ENCODE results near the gene ATP10B.

The ATP10B gene

GRCh38 chr5:160685695-160686094, 166.3 kb downstream of the ATP10B start:
- DNase-seq (ENCODE audit: low read depth in 2 of 2): no peak

GRCh38 chr5:160685219-160685618, 166.8 kb downstream of the ATP10B start:
- no peak for DNase-seq (ENCODE audit: low read depth in 2 of 2)

- peak in 1 of 2 experiments; percentile 8 for DNase-seq (ENCODE audit: low read depth in 2 of 2)
Measured at GRCh38 chr5:160679567-160680309, 172.3 kb downstream of the ATP10B start.

GRCh38 chr5:160675988-160676387, 176.0 kb downstream of the ATP10B start:
- no peak for DNase-seq (ENCODE audit: low read depth in 2 of 2)

DNA sequence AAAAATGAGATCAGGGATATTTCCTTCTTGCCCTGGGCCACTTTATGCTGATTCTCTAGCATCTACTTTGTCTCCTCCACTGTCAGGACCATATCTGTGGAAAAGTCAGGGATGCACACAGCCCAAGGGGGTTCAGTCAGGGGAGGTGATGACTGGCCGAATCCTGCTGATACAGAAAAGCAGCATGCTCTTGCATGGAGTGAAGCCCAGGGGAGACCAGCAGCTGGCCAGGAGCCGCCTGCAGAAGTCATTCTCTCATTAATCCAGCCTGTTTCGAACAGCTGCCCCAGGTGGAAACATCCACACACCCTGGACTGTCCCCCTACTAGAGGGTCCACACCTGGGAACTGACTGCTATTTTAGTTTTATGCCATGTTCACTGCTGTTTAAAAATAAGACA, 177.1 kb downstream of the ATP10B start:
- no peak for DNase-seq (ENCODE audit: low read depth in 2 of 2)

DNA sequence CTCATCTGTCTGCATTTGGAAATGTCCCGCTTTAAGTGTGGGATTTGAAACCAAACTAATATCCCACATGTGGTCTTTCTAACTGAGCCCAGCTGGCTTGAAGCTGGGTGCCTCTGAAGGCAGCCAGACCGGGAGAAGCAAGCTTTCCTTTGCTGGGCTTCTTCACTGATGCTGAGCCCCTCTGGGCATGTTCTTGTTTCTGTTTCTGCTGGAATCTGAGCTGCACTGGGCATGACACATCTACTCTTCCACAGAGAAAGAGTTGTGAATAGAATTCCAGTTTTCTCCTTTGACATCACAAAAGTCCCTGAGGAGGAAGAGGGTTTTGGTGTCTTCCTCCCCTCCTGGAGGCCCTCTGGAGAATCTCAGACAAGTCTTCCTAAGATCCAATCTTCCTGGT, 179.5 kb downstream of the ATP10B start:
- DNase-seq (ENCODE audit: low read depth in 2 of 2): no peak

GRCh38 chr5:160668356-160668755, 183.7 kb downstream of the ATP10B start:
- DNase-seq (ENCODE audit: low read depth in 2 of 2): no peak

DNA sequence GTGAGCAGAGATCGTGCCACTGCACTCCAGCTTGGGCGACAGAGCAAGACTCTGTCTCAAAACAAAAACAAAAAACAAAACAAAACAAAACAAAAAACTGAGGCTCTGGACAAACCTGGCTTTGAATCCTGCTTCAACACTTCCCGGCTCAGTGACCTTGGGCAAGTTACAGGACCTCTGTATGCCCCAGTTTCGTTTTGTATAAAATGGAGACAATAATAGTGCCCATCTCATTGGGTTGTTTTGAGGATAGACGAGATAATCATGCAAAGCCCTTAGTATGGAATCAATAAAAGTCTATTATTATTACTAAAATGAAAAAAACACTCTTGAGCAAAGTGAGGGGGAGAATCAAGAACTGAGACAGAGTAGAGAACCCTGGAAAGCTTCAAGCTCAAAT, 184.9 kb downstream of the ATP10B start:
- no peak for DNase-seq (ENCODE audit: low read depth in 2 of 2)

DNA sequence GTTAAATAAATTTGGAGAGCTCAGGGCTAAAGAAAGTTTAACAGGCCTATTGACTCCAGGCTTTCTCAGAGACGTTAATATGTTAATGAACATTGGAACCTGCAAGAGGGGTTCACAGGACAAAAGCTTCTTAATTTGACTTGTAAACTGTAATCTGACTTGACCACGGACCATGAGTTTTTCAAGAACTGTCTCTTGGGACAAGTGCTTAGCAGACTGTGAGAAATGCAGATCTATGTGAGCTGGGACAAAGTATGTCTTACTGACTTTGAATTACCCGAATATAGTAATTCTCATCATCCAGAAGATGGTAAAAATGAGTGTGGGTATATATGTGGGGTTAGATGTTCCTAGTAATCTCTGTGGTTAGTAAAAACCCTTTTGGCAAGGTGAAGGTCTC, 186.6 kb downstream of the ATP10B start:
- no peak for DNase-seq (ENCODE audit: low read depth in 2 of 2)

DNA sequence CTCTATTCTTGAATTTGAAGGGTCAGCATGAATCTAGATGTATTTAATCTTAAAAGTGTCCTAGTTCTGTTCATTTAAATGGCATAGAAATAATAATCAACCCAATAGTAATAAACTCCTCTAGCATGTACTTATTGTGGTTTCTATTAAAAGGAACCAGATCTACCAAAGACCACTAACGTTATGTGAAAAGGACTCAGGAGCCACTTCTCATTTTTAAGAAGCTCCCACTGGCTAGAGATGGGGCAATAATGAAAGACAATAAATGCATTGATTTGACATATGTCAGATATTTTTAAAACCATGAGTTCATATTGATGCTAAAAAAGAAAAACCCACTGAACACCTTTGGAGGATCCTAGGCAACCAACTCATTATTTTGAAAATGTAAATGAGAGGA, 191.9 kb downstream of the ATP10B start:
- no peak for DNase-seq (ENCODE audit: low read depth in 2 of 2)

DNA sequence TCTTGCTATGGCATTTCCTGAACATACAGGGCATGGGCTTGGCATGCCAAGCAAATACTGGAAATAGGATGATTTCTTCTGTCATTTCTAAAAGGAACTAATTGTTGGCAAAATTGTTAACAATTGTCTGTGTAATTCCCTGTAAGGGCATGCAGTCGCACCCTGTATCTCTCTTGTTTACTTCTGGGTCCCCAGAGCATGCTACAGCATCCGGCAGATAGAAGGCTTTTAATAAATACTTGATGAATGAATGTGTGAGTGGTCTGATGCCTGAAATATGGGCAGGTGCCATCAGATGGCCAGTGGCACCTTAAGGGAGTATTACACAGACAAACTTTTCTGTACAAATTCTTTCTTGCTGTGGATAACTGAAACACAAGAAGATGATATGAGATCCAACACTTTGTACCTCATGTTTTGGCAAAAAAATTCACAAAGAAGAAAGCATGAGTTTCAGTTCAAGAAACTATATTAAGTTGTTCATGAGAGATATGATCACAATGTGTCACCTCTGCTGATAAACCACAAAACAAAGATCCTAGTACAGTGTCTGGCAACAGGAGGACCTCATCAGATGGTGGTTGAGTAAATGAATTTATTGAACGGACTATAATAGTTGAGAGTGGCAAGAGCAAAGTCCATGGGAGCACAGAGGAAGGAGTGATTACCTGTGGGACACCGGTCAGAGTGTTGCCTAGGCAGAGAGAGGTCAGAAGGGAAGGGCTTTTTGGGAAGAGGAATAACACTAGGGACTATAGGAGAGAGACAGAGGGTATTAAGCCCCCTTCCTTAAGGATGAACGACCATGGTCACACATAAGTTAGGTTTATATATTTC, 194.2 kb downstream of the ATP10B start:
- DNase-seq (ENCODE audit: low read depth in 2 of 2): no peak

DNA sequence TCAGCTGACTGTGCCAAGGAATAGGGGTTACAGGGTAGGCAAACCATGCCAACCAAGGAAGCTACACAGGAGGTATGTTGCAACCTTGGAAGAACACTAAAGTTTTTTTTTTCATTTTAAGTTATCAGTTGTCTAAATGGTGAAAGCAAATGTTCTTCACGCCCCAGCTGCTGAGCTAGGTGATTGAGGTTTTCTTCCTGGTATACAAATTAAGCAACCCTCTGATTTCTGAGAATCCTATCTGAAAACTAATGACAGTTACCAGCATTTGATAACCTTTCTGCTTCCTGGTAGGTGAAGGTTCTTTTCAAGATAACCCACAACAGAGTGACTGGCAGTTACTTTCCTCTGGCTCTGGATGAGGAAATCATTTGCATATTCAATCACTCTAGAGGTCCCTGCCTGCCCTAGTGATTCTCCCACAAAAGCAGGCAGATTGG, 194.9 kb downstream of the ATP10B start:
- DNase-seq (ENCODE audit: low read depth in 2 of 2): no peak

DNA sequence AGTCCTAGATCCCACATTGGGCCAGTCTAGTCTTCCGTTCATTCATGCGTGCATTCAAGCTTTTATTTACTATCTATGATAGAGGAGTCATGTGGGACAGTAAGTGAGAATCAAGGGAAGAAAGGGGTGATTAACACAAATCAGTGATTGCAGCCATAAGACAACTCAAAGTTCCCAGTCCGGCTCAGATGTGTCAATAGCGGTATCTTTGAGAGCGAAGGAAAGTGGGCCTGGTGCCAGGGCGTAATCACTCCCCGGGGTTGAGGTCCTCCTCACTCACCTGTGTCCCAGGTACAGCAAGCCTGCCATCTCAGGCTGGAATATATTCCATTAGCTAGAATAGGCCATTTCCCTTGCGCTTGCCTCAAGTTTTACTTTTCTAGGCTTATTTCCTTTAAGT, 196.3 kb downstream of the ATP10B start:
- DNase-seq (ENCODE audit: low read depth in 2 of 2): no peak

GRCh38 chr5:160651692-160652645, 200.0 kb downstream of the ATP10B start:
- no peak for DNase-seq (ENCODE audit: low read depth in 2 of 2)

DNA sequence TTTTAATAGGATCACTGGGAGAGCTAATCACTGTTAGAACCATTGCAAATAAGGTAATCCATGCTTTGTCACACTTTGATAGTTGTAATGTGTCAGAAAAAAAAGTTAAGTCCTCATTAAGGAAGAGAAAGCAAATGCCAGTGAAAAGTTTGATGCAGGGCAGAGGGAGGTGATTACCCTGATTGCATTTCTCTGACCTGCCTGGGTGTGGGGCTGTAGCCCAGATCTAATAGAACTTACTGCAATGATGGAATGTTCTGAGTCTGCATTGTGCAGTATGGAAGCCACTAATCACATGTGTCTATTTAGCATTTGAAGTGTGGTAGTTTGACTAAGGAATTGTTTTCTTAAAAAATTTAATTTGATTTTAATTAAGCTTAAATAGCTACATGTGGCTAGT, 202.7 kb downstream of the ATP10B start:
- no peak for DNase-seq (ENCODE audit: low read depth in 2 of 2)

GRCh38 chr5:160646033-160646432, 206.0 kb downstream of the ATP10B start:
- DNase-seq (ENCODE audit: low read depth in 2 of 2): no peak

DNA sequence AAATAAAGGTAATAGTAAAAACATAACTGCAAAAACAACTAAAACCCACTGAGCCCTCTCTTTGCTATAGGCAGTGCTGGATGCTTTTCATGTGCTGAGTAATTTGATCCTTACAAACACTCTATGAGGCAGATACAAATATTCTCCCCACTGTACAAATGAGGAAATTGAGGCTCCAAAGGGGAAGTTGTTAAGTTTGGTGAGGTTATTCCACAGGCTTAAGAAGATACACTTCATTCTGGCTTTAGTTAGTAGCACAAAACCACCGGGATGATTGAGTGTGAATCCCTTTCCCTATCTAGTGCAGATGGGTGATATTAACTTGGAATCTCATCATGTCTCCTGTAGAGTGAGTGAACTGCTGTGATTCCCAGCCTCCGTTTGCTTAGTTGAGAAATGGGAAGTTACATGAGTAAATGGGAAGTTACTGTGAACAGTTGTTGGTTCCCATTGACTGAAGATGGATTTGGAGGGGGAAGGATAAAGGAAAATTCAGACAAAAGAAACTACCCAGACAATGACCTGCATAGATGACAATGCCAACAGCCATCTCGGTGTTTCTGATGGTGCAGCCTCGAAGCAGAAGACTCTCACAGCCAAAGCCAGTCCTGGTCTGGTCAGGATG, 208.3 kb downstream of the ATP10B start:
- DNase-seq (ENCODE audit: low read depth in 2 of 2): no peak

DNA sequence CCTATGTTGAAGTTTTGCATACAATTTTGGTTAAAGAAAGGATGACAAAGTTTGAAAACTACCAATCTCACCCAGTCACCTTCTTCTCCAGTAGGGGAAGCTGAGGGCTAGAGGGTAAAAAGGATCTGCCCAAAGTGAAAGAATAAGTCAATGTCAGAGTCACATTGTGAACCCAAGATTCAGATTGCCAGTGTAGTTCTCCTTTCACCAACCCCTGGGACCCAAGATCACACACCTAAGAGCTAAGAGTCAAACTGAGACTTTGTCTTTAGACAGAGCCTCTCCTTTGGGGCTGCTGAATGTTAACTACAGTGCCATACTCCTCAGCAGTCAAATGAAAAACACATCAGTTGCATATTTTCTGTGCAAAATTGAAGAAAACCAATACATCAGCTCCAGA, 210.6 kb downstream of the ATP10B start:
- no peak for DNase-seq (ENCODE audit: low read depth in 2 of 2)

GRCh38 chr5:160640406-160640805, 211.6 kb downstream of the ATP10B start:
- DNase-seq (ENCODE audit: low read depth in 2 of 2): no peak

- no peak for DNase-seq (ENCODE audit: low read depth in 2 of 2)
Measured at GRCh38 chr5:160638161-160638742, 213.8 kb downstream of the ATP10B start.
